NCI-H2107 treated with DMSO at 0.1 percent for 48 hours (cell line): ENCODE results near the gene ERC1.

Source experiments
- DNase-seq: peaks from one replicate; lab custom pipeline; 2025; ENCODE audit not compliant: unreplicated experiment; lab: John Stamatoyannopoulos, UW

Gene ERC1

GRCh38 chr12:990661-991349 lies at the start of gene ERC1:
ERC1 (plus strand) TSS chr12:991223; CDS start chr12:1027904, 36,681 bp downstream.
- peak; percentile 81 for DNase-seq

GRCh38 chr12:943051-943450 lies 48.0 kb upstream of the ERC1 start:
- DNase-seq = no peak

- DNase-seq = no peak
These were observed 46.8 kb upstream of the ERC1 start for GRCh38 chr12:944211-944610.

GRCh38 chr12:946212-946611 lies 44.8 kb upstream of the ERC1 start:
- DNase-seq = peak; percentile 22

- no peak for DNase-seq
These were observed 44.4 kb upstream of the ERC1 start for GRCh38 chr12:946631-947030.

GRCh38 chr12:948238-948637 lies 42.8 kb upstream of the ERC1 start:
- DNase-seq = no peak

GRCh38 chr12:949453-950191 lies 41.4 kb upstream of the ERC1 start, which contains the start of gene RAD52:
RAD52 (minus strand) TSS chr12:949694; CDS start chr12:933058, 16,636 bp downstream.
- DNase-seq = peak; percentile 99

GRCh38 chr12:951176-951575 lies 39.8 kb upstream of the ERC1 start:
- DNase-seq = no peak

GRCh38 chr12:953776-954175 lies 37.2 kb upstream of the ERC1 start:
- no peak for DNase-seq

GRCh38 chr12:954741-955140 lies 36.3 kb upstream of the ERC1 start:
- DNase-seq = no peak

GRCh38 chr12:955939-956338 lies 35.1 kb upstream of the ERC1 start:
- DNase-seq = no peak

- peak; percentile 58 for DNase-seq
These were observed 32.4 kb upstream of the ERC1 start for GRCh38 chr12:958588-959123.

- no peak for DNase-seq
These were observed 24.3 kb upstream of the ERC1 start for GRCh38 chr12:966724-967123.

- no peak for DNase-seq
These were observed 23.4 kb upstream of the ERC1 start for GRCh38 chr12:967641-968040.

- no peak for DNase-seq
These were observed 22.5 kb upstream of the ERC1 start for GRCh38 chr12:968545-968944.

GRCh38 chr12:969821-970220 lies 21.2 kb upstream of the ERC1 start:
- DNase-seq = no peak

- no peak for DNase-seq
These were observed 19.0 kb upstream of the ERC1 start for GRCh38 chr12:971991-972390.

GRCh38 chr12:974271-974862 lies 16.7 kb upstream of the ERC1 start:
- DNase-seq = no peak

GRCh38 chr12:976644-977043 lies 14.4 kb upstream of the ERC1 start:
- no peak for DNase-seq

- no peak for DNase-seq
These were observed 13.9 kb upstream of the ERC1 start for GRCh38 chr12:977156-977555.

- DNase-seq = no peak
These were observed 11.7 kb upstream of the ERC1 start for GRCh38 chr12:979349-979748.
